ENCODE data around the gene ODC1. TPM values are rescaled to one million over a fixed set of nuclear protein-coding genes. Genes with fewer than 3 reads are reported as not detected.

Gene ODC1
- total RNA-seq, 1 experiment from 2014 or later = 277 TPM

- Mint-ChIP-seq H3K27me3 (ENCODE audit: insufficient read depth, unreplicated experiment) (no peaks in the 10 kb centered on the region), H3K36me3 (ENCODE audit: insufficient read depth, unreplicated experiment) (peaks cover 35% of the 10 kb centered on the region)
- intact Hi-C loops (cut with micrococcal nuclease; ENCODE audit: unreplicated experiment) = loop anchor here (5.0 kb wide), 1 partner anchor 78 kb away; no protein-coding TSS in a partner anchor
Observed at GRCh38 chr2:10405448-10405847, 42.7 kb downstream of the ODC1 start.

GRCh38 chr2:10404324-10405143 is 43.6 kb downstream of the ODC1 start:
- Mint-ChIP-seq H3K4me3 (ENCODE audit: unreplicated experiment) (no peak overlapping the region), H3K4me1 (ENCODE audit: low read depth, unreplicated experiment) (peaks cover 26% of the 10 kb centered on the region), H3K36me3 (ENCODE audit: insufficient read depth, unreplicated experiment) (peaks cover 44% of the 10 kb centered on the region), H3K27me3 (ENCODE audit: insufficient read depth, unreplicated experiment) (no peaks in the 10 kb centered on the region), H3K27ac (ENCODE audit: unreplicated experiment) (no peak overlapping the region), H3K9me3 (ENCODE audit: unreplicated experiment) (no peaks in the 10 kb centered on the region)
- intact Hi-C loops (cut with micrococcal nuclease; ENCODE audit: unreplicated experiment) = loop anchor here (5.0 kb wide), 1 partner anchor 77 kb away; no protein-coding TSS in a partner anchor
- H3K36me3 ChIP-seq (ENCODE audit: control insufficient read depth, insufficient read depth, low read length) = peaks cover 2% of the 10 kb centered on the region; the same call in 1 of the 2 replicates
- ChIA-PET POLR2A (no interaction called here), CTCF (no interaction called here)
- no peak for TF ChIP-seq CTCF (IDR thresholded peaks at IDR 0.05; ENCODE audit: insufficient read depth in 1 of 2, low read depth in 1 of 2, low read length in 1 of 2, severe bottlenecking in 1 of 2, unreplicated experiment in 1 of 2)
- no peaks in the 10 kb centered on the region for H3K27me3 ChIP-seq (replicated peaks; ENCODE audit: control insufficient read depth, insufficient read depth, low read length)
- no peak for DNase-seq
- H3K4me1 ChIP-seq = peaks cover 29% of the 10 kb centered on the region
- H3K9me3 ChIP-seq = no peaks in the 10 kb centered on the region
- BruUV-seq (replicated peaks) = no TSS peak
- H3K4me3 ChIP-seq (ENCODE audit: low read depth, low read length) = no peak overlapping the region

More at GRCh38 chr2:10405448-10405847, 42.7 kb downstream of the ODC1 start:
- peaks cover 29% of the 10 kb centered on the region for H3K4me1 ChIP-seq
- peaks cover 26% of the 10 kb centered on the region for H3K4me1 Mint-ChIP-seq (ENCODE audit: low read depth, unreplicated experiment)
- H3K9me3 Mint-ChIP-seq (ENCODE audit: unreplicated experiment) = no peaks in the 10 kb centered on the region
- ChIA-PET CTCF (no interaction called here), POLR2A (no interaction called here)
- no peak overlapping the region for H3K4me3 Mint-ChIP-seq (ENCODE audit: unreplicated experiment)
- TF ChIP-seq CTCF (IDR thresholded peaks at IDR 0.05; ENCODE audit: insufficient read depth in 1 of 2, low read depth in 1 of 2, low read length in 1 of 2, severe bottlenecking in 1 of 2, unreplicated experiment in 1 of 2) = no peak
- no TSS peak for BruUV-seq (replicated peaks)
- H3K27ac Mint-ChIP-seq (ENCODE audit: unreplicated experiment) = no peak overlapping the region
- DNase-seq = no peak
- H3K36me3 ChIP-seq (ENCODE audit: control insufficient read depth, insufficient read depth, low read length) = peaks cover 2% of the 10 kb centered on the region; the same call in 1 of the 2 replicates
- no peaks in the 10 kb centered on the region for H3K9me3 ChIP-seq
- H3K4me3 ChIP-seq (ENCODE audit: low read depth, low read length) = no peak overlapping the region
- no peaks in the 10 kb centered on the region for H3K27me3 ChIP-seq (replicated peaks; ENCODE audit: control insufficient read depth, insufficient read depth, low read length)

GRCh38 chr2:10402653-10403215 is 45.4 kb downstream of the ODC1 start:
- Mint-ChIP-seq H3K4me3 (ENCODE audit: unreplicated experiment) (no peak overlapping the region), H3K9me3 (ENCODE audit: unreplicated experiment) (no peaks in the 10 kb centered on the region), H3K27me3 (ENCODE audit: insufficient read depth, unreplicated experiment) (no peaks in the 10 kb centered on the region), H3K27ac (ENCODE audit: unreplicated experiment) (no peak overlapping the region), H3K4me1 (ENCODE audit: low read depth, unreplicated experiment) (peaks cover 13% of the 10 kb centered on the region), H3K36me3 (ENCODE audit: insufficient read depth, unreplicated experiment) (peaks cover 54% of the 10 kb centered on the region)
- H3K36me3 ChIP-seq (ENCODE audit: control insufficient read depth, insufficient read depth, low read length) = peaks cover 2% of the 10 kb centered on the region; the same call in 1 of the 2 replicates
- H3K27me3 ChIP-seq (replicated peaks; ENCODE audit: control insufficient read depth, insufficient read depth, low read length) = no peaks in the 10 kb centered on the region
- ChIA-PET POLR2A (interaction anchor here (0.5 kb wide), 1 partner anchor 101 kb away, joined by 3 read pairs; no protein-coding TSS in a partner anchor), CTCF (interaction anchor here (1.1 kb wide), 1 partner anchor 100 kb away, joined by 5 read pairs; the partner anchor contains the start of gene HPCAL1)
- TF ChIP-seq CTCF (IDR thresholded peaks at IDR 0.05; ENCODE audit: insufficient read depth in 1 of 2, low read depth in 1 of 2, low read length in 1 of 2, severe bottlenecking in 1 of 2, unreplicated experiment in 1 of 2) = no peak
- intact Hi-C loops (cut with micrococcal nuclease; ENCODE audit: unreplicated experiment) = no loop called here
- no peaks in the 10 kb centered on the region for H3K9me3 ChIP-seq
- peaks cover 17% of the 10 kb centered on the region for H3K4me1 ChIP-seq
- no peak for DNase-seq
- BruUV-seq (replicated peaks) = no TSS peak
- H3K4me3 ChIP-seq (ENCODE audit: low read depth, low read length) = no peak overlapping the region
